Suprapubic skin (tissue), 4 donors: ENCODE data around the gene NAA15. TPM values are rescaled to one million over a fixed set of nuclear protein-coding genes. Genes with fewer than 3 reads are reported as not detected.
A peak's percentile ranks its signal among the peaks of the same experiment; 100 is the strongest.

ENCODE experiments used
- DNase-seq, 2 donors: peaks; one replicate each; pipeline ENCODE4 v3.0.0-alpha.2; 2019; ENCODE audit warnings: low spot score in 2 of 2
- H3K27ac ChIP-seq: fragments of 200-600 bp; sonication (generic); one replicate; pipeline ENCODE4 v1.5.1; 2019
- H3K27me3 ChIP-seq: fragments of 200-600 bp; sonication (generic); one replicate; pipeline ENCODE4 v1.5.1; 2019
- H3K36me3 ChIP-seq: fragments of 200-600 bp; sonication (generic); one replicate; pipeline ENCODE4 v1.5.1; 2019
- H3K4me1 ChIP-seq: fragments of 200-600 bp; sonication (generic); one replicate; pipeline ENCODE4 v1.5.1; 2019
- H3K4me3 ChIP-seq: fragments of 200-600 bp; sonication (generic); one replicate; pipeline ENCODE4 v1.5.1; 2019; ENCODE audit warnings: mild to moderate bottlenecking
- H3K9me3 ChIP-seq: fragments of 200-600 bp; sonication (generic); one replicate; pipeline ENCODE4 v1.5.1; 2019
- EP300 ChIP-seq: sonication (generic); formaldehyde crosslinking; IDR thresholded peaks from one replicate; pipeline ENCODE4 v1.6.1; 2017; ENCODE audit warnings: antibody characterized with exemption
- POLR2A ChIP-seq, 2 donors: fragments of 450-650 bp; IDR thresholded peaks; one replicate each; pipeline ENCODE4 v1.6.1; 2017; ENCODE audit warnings: antibody characterized with exemption in 2 of 2, mild to moderate bottlenecking in 2 of 2, moderate library complexity in 2 of 2
- POLR2AphosphoS5 ChIP-seq, 3 donors: sonication (generic); formaldehyde crosslinking; IDR thresholded peaks; one replicate each; pipeline ENCODE4 v1.6.1; 2017; ENCODE audit warnings: antibody characterized with exemption in 3 of 3
- WGBS: methylation state at CpG from one replicate; pipeline ENCODE4 v1.1.5; 2018; 5-methylcytosine and 5-hydroxymethylcytosine counted together
- total RNA-seq, 4 donors: library from RNA; depleted of rRNA; stranded (reverse); fragments of >200 nt; gene quantifications; one replicate each; pipeline ENCODE4 v1.1.0, GENCODE V29; 2016
- TF ChIP-seq, protein P1 (sequence below), 2 donors: fragments of 200-600 bp in 1 of 2; fragments of 450-650 bp in 1 of 2; sonication (generic) in 1 of 2; IDR thresholded peaks; one replicate each; pipeline ENCODE4 v1.5.1; 2016 to 2019; ENCODE audit warnings: antibody characterized with exemption in 2 of 2, mild to moderate bottlenecking in 1 of 2, moderate library complexity in 1 of 2

The NAA15 gene
- total RNA-seq, 4 donors from 2014 or later, result 26.5 to 41.8 (median 27.8) TPM

GRCh38 chr4:139279760-139280620 lies 21.3 kb upstream of the NAA15 start, which contains the start of gene MGARP:
Gene MGARP (minus strand): TSS chr4:139280225. CDS start chr4:139280158, 67 bp downstream.
- no peaks in the 10 kb centered on the region for H3K36me3 ChIP-seq

GRCh38 chr4:139282065-139282720 lies 19.1 kb upstream of the NAA15 start:
- TF ChIP-seq EP300 (no peak), POLR2AphosphoS5 (IDR thresholded peaks at IDR 0.05) (no peak), POLR2A (IDR thresholded peaks at IDR 0.05) (no peak)
- TF ChIP-seq, protein P1, sequence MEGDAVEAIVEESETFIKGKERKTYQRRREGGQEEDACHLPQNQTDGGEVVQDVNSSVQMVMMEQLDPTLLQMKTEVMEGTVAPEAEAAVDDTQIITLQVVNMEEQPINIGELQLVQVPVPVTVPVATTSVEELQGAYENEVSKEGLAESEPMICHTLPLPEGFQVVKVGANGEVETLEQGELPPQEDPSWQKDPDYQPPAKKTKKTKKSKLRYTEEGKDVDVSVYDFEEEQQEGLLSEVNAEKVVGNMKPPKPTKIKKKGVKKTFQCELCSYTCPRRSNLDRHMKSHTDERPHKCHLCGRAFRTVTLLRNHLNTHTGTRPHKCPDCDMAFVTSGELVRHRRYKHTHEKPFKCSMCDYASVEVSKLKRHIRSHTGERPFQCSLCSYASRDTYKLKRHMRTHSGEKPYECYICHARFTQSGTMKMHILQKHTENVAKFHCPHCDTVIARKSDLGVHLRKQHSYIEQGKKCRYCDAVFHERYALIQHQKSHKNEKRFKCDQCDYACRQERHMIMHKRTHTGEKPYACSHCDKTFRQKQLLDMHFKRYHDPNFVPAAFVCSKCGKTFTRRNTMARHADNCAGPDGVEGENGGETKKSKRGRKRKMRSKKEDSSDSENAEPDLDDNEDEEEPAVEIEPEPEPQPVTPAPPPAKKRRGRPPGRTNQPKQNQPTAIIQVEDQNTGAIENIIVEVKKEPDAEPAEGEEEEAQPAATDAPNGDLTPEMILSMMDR (IDR thresholded peaks at IDR 0.05), result no peak
- 64% methylated on average over 7 of the region's 7 CpGs for WGBS
- Histone ChIP-seq H3K9me3 (no peaks in the 10 kb centered on the region), H3K4me3 (no peak overlapping the region), H3K27me3 (peaks cover 18% of the 10 kb centered on the region), H3K4me1 (peaks cover 15% of the 10 kb centered on the region), H3K27ac (no peak overlapping the region), H3K36me3 (peaks cover 4% of the 10 kb centered on the region)
- DNase-seq, result no peak

More at GRCh38 chr4:139279760-139280620, 21.3 kb upstream of the NAA15 start, which contains the start of gene MGARP:
- Histone ChIP-seq H3K27ac (no peak within 1 kb of the TSS), H3K4me3 (peak within 1 kb of the TSS; percentile 53), H3K4me1 (peaks cover 15% of the 10 kb centered on the region), H3K27me3 (peaks cover 18% of the 10 kb centered on the region), H3K9me3 (no peaks in the 10 kb centered on the region)
- 12% methylated on average over 24 of the region's 51 CpGs for WGBS
- no peak for DNase-seq
- TF ChIP-seq, protein P1 (IDR thresholded peaks at IDR 0.05), result no peak
- no peak for TF ChIP-seq POLR2AphosphoS5 (IDR thresholded peaks at IDR 0.05)
- no peak for TF ChIP-seq EP300
- no peak for TF ChIP-seq POLR2A (IDR thresholded peaks at IDR 0.05)

- no peak overlapping the region for H3K4me3 ChIP-seq
- TF ChIP-seq POLR2A (IDR thresholded peaks at IDR 0.05), result no peak
- no peak for TF ChIP-seq POLR2AphosphoS5 (IDR thresholded peaks at IDR 0.05)
- TF ChIP-seq EP300, result no peak
- H3K4me1 ChIP-seq, result peaks cover 15% of the 10 kb centered on the region
- H3K9me3 ChIP-seq, result no peaks in the 10 kb centered on the region
- H3K27me3 ChIP-seq, result peaks cover 18% of the 10 kb centered on the region
- H3K36me3 ChIP-seq, result peaks cover 7% of the 10 kb centered on the region
- no peak overlapping the region for H3K27ac ChIP-seq
- DNase-seq, result no peak
These were observed 18.6 kb upstream of the NAA15 start for GRCh38 chr4:139282721-139283075.

DNA sequence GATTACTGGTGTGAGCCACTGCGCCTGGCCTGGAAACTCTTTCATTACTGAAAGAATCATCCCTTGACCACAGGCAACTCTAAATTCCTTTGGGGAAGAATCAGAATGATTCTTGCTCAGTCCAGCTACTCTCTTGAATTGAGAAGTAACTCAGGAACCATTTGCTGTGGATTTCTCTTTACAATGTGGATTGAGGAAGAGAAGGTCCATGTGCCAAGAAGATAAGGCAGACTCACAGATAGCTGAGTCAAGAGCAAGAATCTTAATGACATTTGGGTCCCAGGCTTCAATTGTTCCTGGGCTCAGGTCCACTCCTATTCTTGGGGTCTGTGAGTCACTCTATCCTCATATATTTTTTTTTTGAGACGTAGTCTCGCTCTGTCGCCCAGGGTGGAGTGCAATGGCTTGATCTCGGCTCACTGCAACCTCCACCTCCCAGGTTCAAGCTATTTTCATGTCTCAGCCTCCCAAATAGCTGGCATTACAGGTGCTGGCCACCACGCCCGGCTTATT lies 15.1 kb upstream of the NAA15 start:
- H3K36me3 ChIP-seq, result peaks cover 40% of the 10 kb centered on the region
- no peak overlapping the region for H3K4me3 ChIP-seq
- no peak for TF ChIP-seq POLR2AphosphoS5 (IDR thresholded peaks at IDR 0.05)
- TF ChIP-seq EP300, result no peak
- no peak for TF ChIP-seq POLR2A (IDR thresholded peaks at IDR 0.05)
- TF ChIP-seq, protein P1 (IDR thresholded peaks at IDR 0.05), result no peak
- DNase-seq, result no peak
- 96% methylated on average over 7 of the region's 7 CpGs for WGBS
- H3K9me3 ChIP-seq, result no peaks in the 10 kb centered on the region
- no peak overlapping the region for H3K27ac ChIP-seq
- no peaks in the 10 kb centered on the region for H3K27me3 ChIP-seq
- H3K4me1 ChIP-seq, result no peaks in the 10 kb centered on the region

DNA sequence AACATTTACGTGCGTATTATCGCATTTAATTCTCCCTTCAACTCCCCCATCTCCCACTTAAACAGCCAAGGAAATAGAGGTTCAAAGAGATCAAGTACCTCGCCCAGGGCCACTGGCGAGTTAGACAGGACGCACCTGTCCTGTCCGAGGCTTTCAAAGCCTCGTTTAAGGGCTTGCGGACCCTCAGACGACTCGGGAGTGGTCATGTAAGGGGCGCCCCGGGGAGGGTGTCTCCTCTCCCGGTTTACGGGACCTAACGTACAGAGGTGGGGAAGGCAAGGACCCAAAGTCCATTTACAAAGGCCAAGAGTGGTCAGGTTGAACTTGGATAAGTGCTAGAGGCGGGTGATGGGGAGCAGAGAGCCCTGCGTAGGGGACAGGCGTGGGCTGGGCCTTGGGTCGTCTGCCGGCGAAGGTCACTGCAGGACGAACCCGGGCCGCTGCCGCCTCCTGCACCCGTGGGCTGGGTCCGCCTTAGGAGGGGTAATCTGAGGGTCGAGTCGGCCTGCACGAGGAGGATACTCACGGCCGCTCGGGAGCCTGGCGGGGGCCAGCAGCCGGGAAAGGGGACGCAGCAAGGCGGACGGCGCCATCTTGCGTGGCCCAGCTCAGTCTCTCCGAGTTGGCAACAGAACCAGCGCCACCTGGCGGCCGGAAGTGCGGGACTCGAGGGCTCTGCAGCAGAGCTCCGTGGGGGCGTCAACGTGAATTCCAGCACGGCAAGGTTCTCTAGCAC lies 5.9 kb upstream of the NAA15 start:
- peak; percentile 98 to 99 for DNase-seq
- Histone ChIP-seq H3K9me3 (no peaks in the 10 kb centered on the region), H3K4me3 (peak overlapping the region; percentile 94), H3K27ac (peak overlapping the region; percentile 87), H3K27me3 (no peaks in the 10 kb centered on the region), H3K4me1 (peaks cover 34% of the 10 kb centered on the region), H3K36me3 (peaks cover 27% of the 10 kb centered on the region)
- TF ChIP-seq POLR2AphosphoS5 (IDR thresholded peaks at IDR 0.05), result peak; percentile 27 to 89 (median 81)
- TF ChIP-seq POLR2A (IDR thresholded peaks at IDR 0.05), result peak in 1 of 2 donors; percentile 59
- TF ChIP-seq, protein P1 (IDR thresholded peaks at IDR 0.05), result peak; percentile 94
- TF ChIP-seq EP300, result no peak
- under 1% methylated on average over 32 of the region's 51 CpGs for WGBS
